Endodermal cell (in vitro differentiated cells): ENCODE measurements around the gene GKN2. TPM values are rescaled to one million over a fixed set of nuclear protein-coding genes. Genes with fewer than 3 reads are reported as not detected.

Experiments used
- DNase-seq: peaks from one replicate; pipeline ENCODE4 v3.0.0-alpha.2; 2017
- H3K27ac ChIP-seq: 2 replicates; pipeline ENCODE4 v1.5.1; 2013; ENCODE audit warnings: mild to moderate bottlenecking, low read depth, low read length, moderate library complexity
- H3K27me3 ChIP-seq: 2 replicates; pipeline ENCODE4 v1.6.1; 2013; ENCODE audit warnings: mild to moderate bottlenecking, low read length, moderate library complexity; ENCODE audit not compliant: insufficient read depth, control insufficient read depth, poor library complexity, severe bottlenecking
- H3K36me3 ChIP-seq: 2 replicates; pipeline ENCODE4 v1.7.0; 2013; ENCODE audit warnings: mild to moderate bottlenecking, low read length, moderate library complexity; ENCODE audit not compliant: control insufficient read depth, insufficient read depth
- H3K4me1 ChIP-seq: one replicate; pipeline ENCODE4 v1.7.0; 2013; ENCODE audit warnings: low read length; ENCODE audit not compliant: control insufficient read depth, insufficient read depth
- H3K4me3 ChIP-seq: 2 replicates; pipeline ENCODE4 v1.5.1; 2013; ENCODE audit warnings: mild to moderate bottlenecking, low read length, moderate library complexity
- H3K9ac ChIP-seq: 2 replicates; pipeline ENCODE4 v1.6.1; 2013; ENCODE audit warnings: mild to moderate bottlenecking, low read length, moderate library complexity; ENCODE audit not compliant: poor library complexity, severe bottlenecking; ENCODE audit errors: extremely low read depth
- H3K9me3 ChIP-seq: 2 replicates; pipeline ENCODE4 v1.6.1; 2013; ENCODE audit warnings: mild to moderate bottlenecking, low read length, moderate library complexity; ENCODE audit not compliant: control insufficient read depth
- H3K27ac Mint-ChIP-seq: 2 replicates; pipeline ENCODE4 v1.8.0; 2020; ENCODE audit warnings: mixed read lengths
- H3K27me3 Mint-ChIP-seq: 2 replicates; pipeline ENCODE4 v1.8.0; 2021; ENCODE audit warnings: mild to moderate bottlenecking, mixed read lengths; ENCODE audit not compliant: insufficient read depth
- H3K36me3 Mint-ChIP-seq: 2 replicates; pipeline ENCODE4 v1.8.0; 2020; ENCODE audit warnings: low read depth, mixed read lengths
- H3K4me1 Mint-ChIP-seq: 2 replicates; pipeline ENCODE4 v1.8.0; 2020; ENCODE audit warnings: mixed read lengths
- H3K4me3 Mint-ChIP-seq: 2 replicates; pipeline ENCODE4 v1.8.0; 2020; ENCODE audit warnings: mild to moderate bottlenecking, moderate library complexity, mixed read lengths
- H3K9me3 Mint-ChIP-seq: 2 replicates; pipeline ENCODE4 v1.8.0; 2020; ENCODE audit warnings: mild to moderate bottlenecking, mixed read lengths
- CTCF ChIP-seq: fragments of 200-600 bp; sonication (generic); conservative IDR thresholded peaks from 2 replicates; pipeline ENCODE4 v1.5.0; 2021; ENCODE audit warnings: antibody characterized with exemption, mild to moderate bottlenecking
- WGBS, 2 experiments: methylation state at CpG; one replicate each; pipeline versions ENCODE4 v1.1.5 to v1.1.7; 2013; ENCODE audit warnings: missing lambda C conversion rate in 2 of 2, mixed read lengths in 1 of 2; ENCODE audit not compliant: insufficient coverage in 1 of 2, insufficient read length in 1 of 2; 5-methylcytosine and 5-hydroxymethylcytosine counted together
- total RNA-seq, 2 donors: library from RNA; stranded (reverse); fragmentation: NEBNext Ultra II Directional in 1 of 2; extraction: Animal tissue kit (Norgen Biotek cat#: 25700) in 1 of 2; gene quantifications; 2 replicates in 1 of 2; 3 replicates in 1 of 2; pipeline ENCODE4 v1.2.1, GENCODE V29; 2021

GKN2 gene
- total RNA-seq, 2 donors from 2014 or later = not detected

GRCh38 chr2:68911246-68911645, 41.4 kb downstream of the GKN2 start:
- H3K27me3 Mint-ChIP-seq = no peaks in the 10 kb centered on the region
- TF ChIP-seq CTCF = no peak
- H3K9me3 Mint-ChIP-seq = no peaks in the 10 kb centered on the region

GRCh38 chr2:68909793-68910674, 42.7 kb downstream of the GKN2 start:
- Histone ChIP-seq H3K9ac (no peak overlapping the region), H3K4me3 (no peak overlapping the region), H3K4me1 (no peaks in the 10 kb centered on the region), H3K36me3 (no peaks in the 10 kb centered on the region), H3K9me3 (no peaks in the 10 kb centered on the region), H3K27me3 (no peaks in the 10 kb centered on the region), H3K27ac (no peak overlapping the region)
- H3K36me3 Mint-ChIP-seq = no peaks in the 10 kb centered on the region
- H3K4me1 Mint-ChIP-seq = peaks cover 5% of the 10 kb centered on the region
- no peak overlapping the region for H3K4me3 Mint-ChIP-seq
- no peak overlapping the region for H3K27ac Mint-ChIP-seq
- no peaks in the 10 kb centered on the region for H3K9me3 Mint-ChIP-seq
- 94% methylated on average over 3 of the region's 3 CpGs; no CpG with 5 or more reads in 1 of the 2 experiments for WGBS, 2 experiments
- DNase-seq = peak; percentile 90
- H3K27me3 Mint-ChIP-seq = no peaks in the 10 kb centered on the region
- peak; percentile 88 for TF ChIP-seq CTCF

More at GRCh38 chr2:68911246-68911645, 41.4 kb downstream of the GKN2 start:
- Histone ChIP-seq H3K27me3 (no peaks in the 10 kb centered on the region), H3K4me1 (no peaks in the 10 kb centered on the region), H3K9me3 (no peaks in the 10 kb centered on the region), H3K4me3 (no peak overlapping the region), H3K9ac (no peak overlapping the region), H3K27ac (no peak overlapping the region), H3K36me3 (no peaks in the 10 kb centered on the region)
- Mint-ChIP-seq H3K4me3 (no peak overlapping the region), H3K36me3 (no peaks in the 10 kb centered on the region), H3K4me1 (peaks cover 13% of the 10 kb centered on the region), H3K27ac (no peak overlapping the region)
- 66 to 84% methylated on average over 4 of the region's 4 CpGs for WGBS, 2 experiments
- no peak for DNase-seq

GRCh38 chr2:68908392-68908970, 44.2 kb downstream of the GKN2 start:
- Mint-ChIP-seq H3K27ac (peak overlapping the region; percentile 46), H3K4me3 (no peak overlapping the region), H3K4me1 (peaks cover 5% of the 10 kb centered on the region), H3K9me3 (peaks cover 5% of the 10 kb centered on the region), H3K36me3 (no peaks in the 10 kb centered on the region), H3K27me3 (peaks cover 2% of the 10 kb centered on the region)
- WGBS, 2 experiments = 79 to 83% methylated on average over 4 to 5 of the region's 5 CpGs
- Histone ChIP-seq H3K9me3 (no peaks in the 10 kb centered on the region), H3K4me1 (no peaks in the 10 kb centered on the region), H3K9ac (no peak overlapping the region), H3K27me3 (no peaks in the 10 kb centered on the region), H3K4me3 (no peak overlapping the region), H3K27ac (no peak overlapping the region), H3K36me3 (no peaks in the 10 kb centered on the region)
- DNase-seq = peak; percentile 80
- no peak for TF ChIP-seq CTCF
